Ishikawa (cell line): ENCODE results near the gene RCOR1.

Experiments
- CEBPB ChIP-seq: IDR thresholded peaks from 2 replicates; pipeline ENCODE4 v1.6.1; 2012
- CREB1 ChIP-seq: IDR thresholded peaks from 2 replicates; pipeline ENCODE4 v1.6.1; 2012; ENCODE audit warnings: low read depth
- EGR1 ChIP-seq: IDR thresholded peaks from 2 replicates; pipeline ENCODE4 v1.6.1; 2012
- EP300 ChIP-seq: IDR thresholded peaks from 2 replicates; pipeline ENCODE4 v1.6.1; 2012; ENCODE audit warnings: borderline replicate concordance
- FOXM1 ChIP-seq: IDR thresholded peaks from 2 replicates; pipeline ENCODE4 v1.6.1; 2012; ENCODE audit warnings: low read depth, borderline replicate concordance
- MAX ChIP-seq: IDR thresholded peaks from 2 replicates; pipeline ENCODE4 v1.6.1; 2012
- NFIC ChIP-seq: IDR thresholded peaks from 2 replicates; pipeline ENCODE4 v1.6.1; 2012
- RAD21 ChIP-seq: IDR thresholded peaks from 2 replicates; pipeline ENCODE4 v1.6.1; 2012; ENCODE audit warnings: low read depth
- TAF1 ChIP-seq: IDR thresholded peaks from 2 replicates; pipeline ENCODE4 v1.6.1; 2012; ENCODE audit warnings: low read depth, mild to moderate bottlenecking
- TCF12 ChIP-seq: IDR thresholded peaks from 2 replicates; pipeline ENCODE4 v1.6.1; 2012; ENCODE audit warnings: low read depth
- TEAD4 ChIP-seq: IDR thresholded peaks from 2 replicates; pipeline ENCODE4 v1.6.1; 2012
- YY1 ChIP-seq: IDR thresholded peaks from 2 replicates; pipeline ENCODE4 v1.6.1; 2012; ENCODE audit warnings: low read depth
- ZBTB7A ChIP-seq: IDR thresholded peaks from 2 replicates; pipeline ENCODE4 v1.6.1; 2012; ENCODE audit warnings: low read depth
- TF ChIP-seq, protein P1 (sequence below): IDR thresholded peaks from 2 replicates; pipeline ENCODE4 v1.6.1; 2012; ENCODE audit warnings: low read depth, mild to moderate bottlenecking
- TF ChIP-seq, protein P2 (sequence below): IDR thresholded peaks from 2 replicates; pipeline ENCODE4 v1.6.1; 2012

RCOR1 gene

GRCh38 chr14:102584871-102585869, 7.3 kb upstream of the RCOR1 start:
- TF ChIP-seq, protein P1, sequence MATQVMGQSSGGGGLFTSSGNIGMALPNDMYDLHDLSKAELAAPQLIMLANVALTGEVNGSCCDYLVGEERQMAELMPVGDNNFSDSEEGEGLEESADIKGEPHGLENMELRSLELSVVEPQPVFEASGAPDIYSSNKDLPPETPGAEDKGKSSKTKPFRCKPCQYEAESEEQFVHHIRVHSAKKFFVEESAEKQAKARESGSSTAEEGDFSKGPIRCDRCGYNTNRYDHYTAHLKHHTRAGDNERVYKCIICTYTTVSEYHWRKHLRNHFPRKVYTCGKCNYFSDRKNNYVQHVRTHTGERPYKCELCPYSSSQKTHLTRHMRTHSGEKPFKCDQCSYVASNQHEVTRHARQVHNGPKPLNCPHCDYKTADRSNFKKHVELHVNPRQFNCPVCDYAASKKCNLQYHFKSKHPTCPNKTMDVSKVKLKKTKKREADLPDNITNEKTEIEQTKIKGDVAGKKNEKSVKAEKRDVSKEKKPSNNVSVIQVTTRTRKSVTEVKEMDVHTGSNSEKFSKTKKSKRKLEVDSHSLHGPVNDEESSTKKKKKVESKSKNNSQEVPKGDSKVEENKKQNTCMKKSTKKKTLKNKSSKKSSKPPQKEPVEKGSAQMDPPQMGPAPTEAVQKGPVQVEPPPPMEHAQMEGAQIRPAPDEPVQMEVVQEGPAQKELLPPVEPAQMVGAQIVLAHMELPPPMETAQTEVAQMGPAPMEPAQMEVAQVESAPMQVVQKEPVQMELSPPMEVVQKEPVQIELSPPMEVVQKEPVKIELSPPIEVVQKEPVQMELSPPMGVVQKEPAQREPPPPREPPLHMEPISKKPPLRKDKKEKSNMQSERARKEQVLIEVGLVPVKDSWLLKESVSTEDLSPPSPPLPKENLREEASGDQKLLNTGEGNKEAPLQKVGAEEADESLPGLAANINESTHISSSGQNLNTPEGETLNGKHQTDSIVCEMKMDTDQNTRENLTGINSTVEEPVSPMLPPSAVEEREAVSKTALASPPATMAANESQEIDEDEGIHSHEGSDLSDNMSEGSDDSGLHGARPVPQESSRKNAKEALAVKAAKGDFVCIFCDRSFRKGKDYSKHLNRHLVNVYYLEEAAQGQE = no peak
- no peak for TF ChIP-seq CEBPB
- TF ChIP-seq EGR1 = no peak
- TF ChIP-seq EP300 = no peak
- TF ChIP-seq TAF1 = no peak
- TF ChIP-seq ZBTB7A = no peak
- TF ChIP-seq, protein P2, sequence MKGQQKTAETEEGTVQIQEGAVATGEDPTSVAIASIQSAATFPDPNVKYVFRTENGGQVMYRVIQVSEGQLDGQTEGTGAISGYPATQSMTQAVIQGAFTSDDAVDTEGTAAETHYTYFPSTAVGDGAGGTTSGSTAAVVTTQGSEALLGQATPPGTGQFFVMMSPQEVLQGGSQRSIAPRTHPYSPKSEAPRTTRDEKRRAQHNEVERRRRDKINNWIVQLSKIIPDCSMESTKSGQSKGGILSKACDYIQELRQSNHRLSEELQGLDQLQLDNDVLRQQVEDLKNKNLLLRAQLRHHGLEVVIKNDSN = no peak
- no peak for TF ChIP-seq FOXM1
- no peak for TF ChIP-seq NFIC
- TF ChIP-seq RAD21 = no peak
- no peak for TF ChIP-seq TCF12
- TF ChIP-seq MAX = no peak
- no peak for TF ChIP-seq YY1
- no peak for TF ChIP-seq CREB1
- TF ChIP-seq TEAD4 = no peak

DNA sequence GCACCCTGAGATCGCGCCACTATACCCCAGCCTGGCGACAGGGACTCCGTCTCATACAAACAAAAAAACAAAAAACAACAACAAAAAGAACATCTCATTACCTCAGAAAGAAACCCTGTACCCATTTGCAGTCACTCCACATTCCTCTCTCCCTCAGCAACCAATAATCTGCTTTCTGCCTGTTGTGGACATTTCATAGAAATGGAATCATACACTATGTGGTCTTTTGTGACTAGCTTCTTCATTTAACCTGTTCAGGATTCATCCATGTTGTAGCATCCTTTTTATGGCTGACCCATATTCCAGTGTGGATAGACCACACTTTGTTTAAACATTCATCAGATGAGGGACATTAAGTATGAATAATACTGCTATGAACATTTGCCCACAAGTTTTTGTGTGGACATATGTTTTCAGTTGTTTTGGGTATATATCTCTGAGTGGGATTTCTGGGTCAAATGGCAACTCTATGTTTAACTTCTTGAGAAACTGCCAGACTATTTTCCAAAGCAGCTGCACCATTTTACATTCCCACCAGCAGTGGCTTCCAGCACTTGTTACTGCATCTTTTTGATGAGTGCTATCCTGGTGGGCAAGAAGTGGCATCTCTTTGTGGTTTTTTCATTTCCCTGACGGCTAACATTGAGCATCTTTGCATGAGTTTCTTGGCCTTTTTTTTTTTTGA, 5.9 kb upstream of the RCOR1 start:
- TF ChIP-seq YY1 (no peak), EP300 (no peak), CREB1 (no peak), ZBTB7A (no peak), FOXM1 (no peak), TAF1 (no peak), EGR1 (no peak), TEAD4 (no peak), RAD21 (no peak), TCF12 (no peak), NFIC (no peak), CEBPB (no peak), MAX (no peak)
- TF ChIP-seq, protein P1 = no peak
- TF ChIP-seq, protein P2 = no peak

GRCh38 chr14:102588821-102589220, 3.6 kb upstream of the RCOR1 start:
- no peak for TF ChIP-seq NFIC
- no peak for TF ChIP-seq FOXM1

GRCh38 chr14:102589761-102590290, 2.6 kb upstream of the RCOR1 start:
- no peak for TF ChIP-seq RAD21
- no peak for TF ChIP-seq YY1

- TF ChIP-seq TAF1 = no peak
- TF ChIP-seq CEBPB = no peak
- TF ChIP-seq TEAD4 = no peak
Observed at GRCh38 chr14:102590667-102591099, 1.8 kb upstream of the RCOR1 start.
